ENCODE results near the gene COL4A2. TPM values are rescaled to one million over a fixed set of nuclear protein-coding genes. Genes with fewer than 3 reads are reported as not detected.

The COL4A2 gene
- total RNA-seq, 3 donors from 2014 or later (not counting 1 experiment from before 2014, with no cell fraction given) = not detected

DNA sequence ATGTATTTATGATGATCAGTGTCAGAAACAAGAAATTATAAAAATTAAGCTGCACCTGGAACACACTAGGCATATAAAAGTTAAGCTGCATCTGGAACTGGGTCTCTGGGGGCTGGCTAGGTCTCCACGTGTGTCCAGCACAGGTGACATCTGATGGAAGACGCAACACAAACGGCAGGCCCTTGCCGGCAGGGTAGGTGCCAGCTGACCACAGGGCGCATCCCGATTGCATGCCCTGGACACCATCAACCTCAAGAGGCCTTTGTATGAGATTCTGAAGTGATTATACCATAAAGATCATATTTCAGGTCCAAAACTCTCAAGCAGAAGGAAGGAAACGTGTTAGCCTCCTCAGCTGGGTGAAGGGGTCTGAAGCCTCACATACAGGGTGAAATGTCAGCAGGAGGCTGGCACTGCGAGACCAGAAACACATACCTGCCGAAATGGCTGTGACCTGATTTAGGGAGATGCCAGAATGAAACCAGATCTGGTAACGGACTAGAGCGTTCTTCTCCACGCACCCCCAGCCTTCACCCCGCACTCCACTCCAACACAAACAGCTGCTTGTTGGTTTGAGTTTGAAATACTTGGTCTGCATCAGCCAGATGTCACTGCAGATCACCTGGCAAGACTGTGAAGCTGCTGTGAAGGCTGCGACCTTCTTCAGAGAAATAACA is 37.4 kb upstream of the COL4A2 start:
- Histone ChIP-seq H3K4me1 (ENCODE audit: control insufficient read depth, insufficient read depth, low read length) (no peaks in the 10 kb centered on the region), H3K27ac (ENCODE audit: low read length) (no peak overlapping the region), H3K4me3 (ENCODE audit: low read length) (no peak overlapping the region), H3K9me3 (ENCODE audit: control insufficient read depth, insufficient read depth, low read length) (no peaks in the 10 kb centered on the region), H3K27me3 (ENCODE audit: control insufficient read depth, insufficient read depth, low read length) (no peaks in the 10 kb centered on the region), H3K36me3 (ENCODE audit: control insufficient read depth, insufficient read depth, low read length) (no peaks in the 10 kb centered on the region)
- Mint-ChIP-seq H3K9me3 (no peaks in the 10 kb centered on the region), H3K27me3 (ENCODE audit: low read depth in 2 of 2) (peaks cover 7 to 38% of the 10 kb centered on the region in 2 donors), H3K4me3 (no peak overlapping the region), H3K27ac (no peak overlapping the region), H3K4me1 (no peaks in the 10 kb centered on the region), H3K36me3 (no peaks in the 10 kb centered on the region)
- intact Hi-C loops (cut with micrococcal nuclease) = no loop called here
- WGBS (ENCODE audit: insufficient coverage) = 84% methylated on average over 11 of the region's 14 CpGs
- DNase-seq = no peak
- TF ChIP-seq, protein P1, sequence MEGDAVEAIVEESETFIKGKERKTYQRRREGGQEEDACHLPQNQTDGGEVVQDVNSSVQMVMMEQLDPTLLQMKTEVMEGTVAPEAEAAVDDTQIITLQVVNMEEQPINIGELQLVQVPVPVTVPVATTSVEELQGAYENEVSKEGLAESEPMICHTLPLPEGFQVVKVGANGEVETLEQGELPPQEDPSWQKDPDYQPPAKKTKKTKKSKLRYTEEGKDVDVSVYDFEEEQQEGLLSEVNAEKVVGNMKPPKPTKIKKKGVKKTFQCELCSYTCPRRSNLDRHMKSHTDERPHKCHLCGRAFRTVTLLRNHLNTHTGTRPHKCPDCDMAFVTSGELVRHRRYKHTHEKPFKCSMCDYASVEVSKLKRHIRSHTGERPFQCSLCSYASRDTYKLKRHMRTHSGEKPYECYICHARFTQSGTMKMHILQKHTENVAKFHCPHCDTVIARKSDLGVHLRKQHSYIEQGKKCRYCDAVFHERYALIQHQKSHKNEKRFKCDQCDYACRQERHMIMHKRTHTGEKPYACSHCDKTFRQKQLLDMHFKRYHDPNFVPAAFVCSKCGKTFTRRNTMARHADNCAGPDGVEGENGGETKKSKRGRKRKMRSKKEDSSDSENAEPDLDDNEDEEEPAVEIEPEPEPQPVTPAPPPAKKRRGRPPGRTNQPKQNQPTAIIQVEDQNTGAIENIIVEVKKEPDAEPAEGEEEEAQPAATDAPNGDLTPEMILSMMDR (IDR thresholded peaks at IDR 0.05) = no peak
- no peak for ATAC-seq

DNA sequence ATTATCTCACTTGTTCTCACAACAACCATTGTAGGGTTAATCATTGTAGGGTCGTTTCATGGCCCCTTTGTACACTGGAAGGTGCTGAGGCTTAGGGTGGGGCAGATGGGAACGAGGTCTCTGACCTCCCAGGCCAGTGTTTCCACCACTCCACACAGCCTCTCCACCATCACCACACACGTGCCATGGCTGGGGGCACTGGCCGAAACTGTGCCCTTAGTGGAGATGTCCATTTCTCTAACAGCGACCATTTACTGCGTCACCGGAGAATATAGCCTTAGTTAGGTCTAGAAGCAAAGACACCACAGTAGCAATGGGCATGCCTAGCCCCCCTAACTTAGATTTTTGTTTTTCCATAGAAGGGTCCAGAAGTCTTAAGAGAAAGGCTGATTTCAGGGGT is 36.6 kb upstream of the COL4A2 start:
- no peak overlapping the region for H3K27ac ChIP-seq (ENCODE audit: low read length)
- ATAC-seq (no peak), DNase-seq (no peak)
- no peaks in the 10 kb centered on the region for H3K9me3 Mint-ChIP-seq
- H3K4me1 Mint-ChIP-seq = no peaks in the 10 kb centered on the region
- no peaks in the 10 kb centered on the region for H3K4me1 ChIP-seq (ENCODE audit: control insufficient read depth, insufficient read depth, low read length)
- no peak overlapping the region for H3K4me3 ChIP-seq (ENCODE audit: low read length)
- no peaks in the 10 kb centered on the region for H3K36me3 ChIP-seq (ENCODE audit: control insufficient read depth, insufficient read depth, low read length)
- H3K36me3 Mint-ChIP-seq = no peaks in the 10 kb centered on the region
- TF ChIP-seq, protein P1 (IDR thresholded peaks at IDR 0.05) = no peak
- H3K27me3 ChIP-seq (ENCODE audit: control insufficient read depth, insufficient read depth, low read length) = no peaks in the 10 kb centered on the region
- H3K9me3 ChIP-seq (ENCODE audit: control insufficient read depth, insufficient read depth, low read length) = no peaks in the 10 kb centered on the region
- intact Hi-C loops (cut with micrococcal nuclease) = no loop called here
- no peak overlapping the region for H3K4me3 Mint-ChIP-seq
- peaks cover 6 to 31% of the 10 kb centered on the region in 2 donors for H3K27me3 Mint-ChIP-seq (ENCODE audit: low read depth in 2 of 2)
- no peak overlapping the region for H3K27ac Mint-ChIP-seq
- WGBS (ENCODE audit: insufficient coverage) = 86% methylated on average over 6 of the region's 7 CpGs

DNA sequence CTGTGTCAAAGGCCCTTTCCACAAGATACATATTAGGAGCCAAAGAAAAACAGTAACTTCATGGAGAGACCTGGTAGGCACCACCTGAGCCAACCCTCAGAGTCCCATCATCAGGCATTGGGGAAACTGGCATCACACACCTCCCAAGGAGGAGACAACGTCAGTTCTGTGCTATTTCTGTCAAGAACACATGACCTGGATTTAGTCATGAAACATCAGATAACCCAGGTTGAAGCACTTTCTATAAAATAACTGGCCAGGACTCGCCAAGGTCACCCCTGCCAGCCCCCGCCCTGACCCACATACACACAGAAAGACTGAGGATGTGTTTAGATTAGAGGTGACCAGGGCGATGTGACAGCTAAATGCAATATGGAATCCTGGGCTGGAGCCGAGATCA is 35.8 kb upstream of the COL4A2 start:
- no peak for ATAC-seq
- no peak for DNase-seq
- Mint-ChIP-seq H3K27me3 (ENCODE audit: low read depth in 2 of 2) (peaks cover 6 to 30% of the 10 kb centered on the region in 2 donors), H3K36me3 (no peaks in the 10 kb centered on the region), H3K27ac (no peak overlapping the region), H3K4me1 (no peaks in the 10 kb centered on the region), H3K4me3 (no peak overlapping the region), H3K9me3 (no peaks in the 10 kb centered on the region)
- Histone ChIP-seq H3K9me3 (ENCODE audit: control insufficient read depth, insufficient read depth, low read length) (no peaks in the 10 kb centered on the region), H3K27ac (ENCODE audit: low read length) (no peak overlapping the region), H3K27me3 (ENCODE audit: control insufficient read depth, insufficient read depth, low read length) (no peaks in the 10 kb centered on the region), H3K4me1 (ENCODE audit: control insufficient read depth, insufficient read depth, low read length) (no peaks in the 10 kb centered on the region), H3K36me3 (ENCODE audit: control insufficient read depth, insufficient read depth, low read length) (no peaks in the 10 kb centered on the region), H3K4me3 (ENCODE audit: low read length) (no peak overlapping the region)
- TF ChIP-seq, protein P1 (IDR thresholded peaks at IDR 0.05) = no peak
- WGBS (ENCODE audit: insufficient coverage) = 69% methylated on average over 3 of the region's 5 CpGs
- intact Hi-C loops (cut with micrococcal nuclease) = no loop called here

DNA sequence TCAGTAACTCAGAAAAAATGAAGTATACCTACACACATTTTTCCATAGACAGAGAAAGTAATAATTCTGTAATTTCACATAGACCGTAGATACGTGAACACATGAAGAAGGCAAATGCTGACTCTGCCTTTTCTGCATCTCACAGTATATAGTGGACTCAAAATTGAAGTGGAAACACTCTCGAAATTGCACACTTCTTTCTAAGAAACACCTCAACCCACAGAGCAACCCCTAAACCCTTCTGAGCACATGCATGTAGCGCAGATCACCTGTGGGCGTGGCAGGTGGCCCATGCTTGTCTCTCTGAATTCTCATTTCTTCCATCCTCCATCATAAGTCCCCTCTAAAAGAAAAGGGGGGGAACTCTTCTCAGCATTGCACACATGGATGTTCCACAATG is 34.9 kb upstream of the COL4A2 start:
- no peaks in the 10 kb centered on the region for H3K36me3 Mint-ChIP-seq
- H3K36me3 ChIP-seq (ENCODE audit: control insufficient read depth, insufficient read depth, low read length) = no peaks in the 10 kb centered on the region
- no peak for ATAC-seq

More for the DNA sequence above, 34.9 kb upstream of the COL4A2 start:
- TF ChIP-seq, protein P1 (IDR thresholded peaks at IDR 0.05) = no peak
- no peak overlapping the region for H3K4me3 Mint-ChIP-seq
- H3K27me3 Mint-ChIP-seq (ENCODE audit: low read depth in 2 of 2) = peaks cover 6 to 24% of the 10 kb centered on the region in 2 donors
- H3K27me3 ChIP-seq (ENCODE audit: control insufficient read depth, insufficient read depth, low read length) = no peaks in the 10 kb centered on the region
- no peaks in the 10 kb centered on the region for H3K9me3 Mint-ChIP-seq
- DNase-seq = no peak
- intact Hi-C loops (cut with micrococcal nuclease) = no loop called here
- 86% methylated on average over 5 of the region's 5 CpGs for WGBS (ENCODE audit: insufficient coverage)
- H3K4me1 ChIP-seq (ENCODE audit: control insufficient read depth, insufficient read depth, low read length) = no peaks in the 10 kb centered on the region
- H3K27ac Mint-ChIP-seq = no peak overlapping the region
- no peaks in the 10 kb centered on the region for H3K9me3 ChIP-seq (ENCODE audit: control insufficient read depth, insufficient read depth, low read length)
- H3K27ac ChIP-seq (ENCODE audit: low read length) = no peak overlapping the region
- no peaks in the 10 kb centered on the region for H3K4me1 Mint-ChIP-seq
- no peak overlapping the region for H3K4me3 ChIP-seq (ENCODE audit: low read length)

Data from natural killer cell (primary cell).